ENCODE results near the gene PLCB2.

- TF ChIP-seq POLR2A (IDR thresholded peaks at IDR 0.05; ENCODE audit: low read length) (no peak), GATA1 (IDR thresholded peaks at IDR 0.05; ENCODE audit: low read depth, low read length) (no peak)
These were observed 9.8 kb upstream of the PLCB2 start for GRCh38 chr15:40317580-40317979.

Measured in erythroblast (primary cell).